Non-pigmented ciliary epithelial cell (primary cell): ENCODE results near the gene ACTRT2.

Experiments used
- DNase-seq: peaks from one replicate; pipeline ENCODE4 v3.0.0-alpha.2; 2010; ENCODE audit warnings: low read depth

ACTRT2 gene

DNA sequence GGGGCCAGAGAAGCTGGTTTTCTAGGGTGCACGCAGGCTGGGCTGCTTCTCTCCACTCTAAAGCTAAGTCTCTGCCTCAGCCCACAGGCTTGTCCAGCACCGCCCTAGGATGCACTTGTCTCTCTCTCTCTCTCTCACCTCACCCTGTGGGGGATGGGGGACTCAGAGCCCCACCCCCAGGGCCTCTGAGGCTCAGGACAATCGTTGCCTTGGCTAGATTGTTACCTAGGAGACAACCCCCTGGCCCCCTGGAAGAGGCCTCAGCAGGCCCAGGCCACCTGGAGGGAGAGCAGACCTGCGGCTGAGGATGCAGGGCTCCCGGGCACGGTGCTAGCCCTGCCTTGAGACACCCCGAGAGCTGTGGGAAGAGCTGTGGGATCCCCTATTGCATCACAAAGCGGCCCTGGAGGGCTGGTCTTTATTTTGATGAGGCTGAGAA lies at the start of gene ACTRT2:
Gene ACTRT2 (plus strand): TSS at position 235 of the 439 bp plus-strand sequence. CDS start 220 bp downstream, outside the sequence.
- DNase-seq = no peak

DNA sequence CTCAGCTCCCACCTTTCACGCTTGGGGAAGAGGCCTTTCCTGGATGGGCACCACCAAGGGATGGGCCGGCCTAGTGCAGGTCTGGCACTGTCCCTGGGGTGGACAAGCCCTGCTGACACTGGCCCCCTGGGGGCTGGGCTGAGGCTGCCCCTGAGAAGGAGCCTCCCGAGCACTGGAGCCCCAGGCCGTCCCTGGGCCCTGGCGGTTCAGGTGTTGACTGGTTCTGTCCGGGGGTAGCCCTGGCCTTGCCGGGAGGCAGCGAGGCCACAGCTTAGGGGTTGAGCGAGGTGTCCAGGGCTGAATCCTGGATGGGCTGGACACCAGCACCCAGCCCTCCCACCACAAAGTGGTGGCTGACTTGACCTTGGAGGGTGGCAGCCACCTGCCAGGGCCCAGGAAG lies 49.7 kb upstream of the ACTRT2 start:
- no peak for DNase-seq

DNA sequence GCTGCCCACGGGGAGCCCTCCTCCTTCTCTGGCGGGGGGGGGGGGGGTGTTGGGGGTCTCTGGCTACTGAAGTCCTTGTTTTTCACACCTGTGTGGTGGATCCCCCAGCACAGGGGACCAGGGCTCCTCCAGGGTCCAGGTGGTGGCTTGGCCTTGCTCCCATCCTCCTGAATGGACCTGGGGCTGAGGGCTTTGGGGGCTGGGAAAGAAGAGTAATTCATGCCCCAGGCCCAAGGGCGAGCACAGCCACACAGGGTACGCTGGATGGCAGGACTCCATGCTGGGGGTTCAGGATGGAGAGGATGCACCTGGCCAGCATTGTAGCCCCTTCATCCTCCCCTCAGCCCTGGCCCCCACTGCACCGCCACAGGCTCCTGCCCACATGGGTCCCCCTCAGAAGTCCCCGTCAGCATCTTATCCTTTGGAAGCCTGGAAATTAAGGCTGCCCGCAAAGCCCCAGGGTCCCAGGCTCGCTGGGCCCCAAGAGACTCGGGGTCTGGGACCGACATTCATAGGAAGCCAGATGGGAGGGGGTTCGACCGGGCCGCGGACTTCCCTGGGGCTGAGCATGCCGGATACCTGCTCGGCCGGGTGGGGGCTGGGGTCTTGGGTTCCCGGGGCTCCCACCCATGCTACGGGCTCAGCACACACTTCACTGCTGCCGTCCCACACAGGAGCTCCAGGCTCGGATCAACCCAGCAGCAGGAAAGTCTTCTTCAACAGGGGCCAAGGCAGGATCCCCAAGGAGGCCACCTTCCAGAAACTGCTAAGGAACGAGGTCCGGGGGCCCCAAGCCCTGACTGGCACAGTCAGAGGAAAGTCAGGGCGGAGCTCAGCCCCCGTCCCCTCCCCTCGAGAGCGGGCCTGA lies 49.0 kb upstream of the ACTRT2 start:
- DNase-seq = no peak

DNA sequence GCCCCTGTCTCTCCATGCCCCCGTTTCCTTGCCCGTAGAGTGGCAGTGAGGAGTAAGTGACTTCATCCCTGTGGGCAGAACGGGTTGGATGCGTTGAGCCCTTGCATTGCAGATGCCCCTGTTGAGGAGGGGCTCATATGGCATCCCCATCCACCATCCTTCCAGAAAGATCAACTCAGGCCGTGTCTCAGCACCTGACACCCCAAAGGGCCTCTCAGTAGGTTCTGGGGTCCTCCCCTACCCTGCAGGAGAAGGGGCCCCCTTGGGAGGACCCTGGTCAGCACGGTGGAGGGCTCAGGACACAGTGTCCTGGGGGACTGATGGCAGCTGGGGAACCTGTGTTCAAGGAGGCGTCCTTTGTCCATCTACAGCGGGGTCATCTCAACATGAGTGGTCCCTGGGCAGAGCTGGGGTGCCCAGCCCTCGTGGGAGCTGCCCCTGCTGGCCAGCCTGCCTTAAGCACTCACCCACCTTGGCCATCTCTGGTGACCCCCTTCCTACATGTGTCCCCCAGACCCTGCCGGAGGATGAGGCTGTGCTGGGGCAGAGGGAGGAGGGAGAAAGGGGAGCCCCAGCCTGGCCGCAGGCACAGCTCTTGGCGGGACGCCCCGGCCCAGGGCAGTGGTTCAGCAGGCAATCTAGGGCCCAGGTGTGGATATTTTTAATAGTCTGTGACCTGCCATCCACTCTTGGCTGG lies 48.2 kb upstream of the ACTRT2 start:
- DNase-seq = no peak

DNA sequence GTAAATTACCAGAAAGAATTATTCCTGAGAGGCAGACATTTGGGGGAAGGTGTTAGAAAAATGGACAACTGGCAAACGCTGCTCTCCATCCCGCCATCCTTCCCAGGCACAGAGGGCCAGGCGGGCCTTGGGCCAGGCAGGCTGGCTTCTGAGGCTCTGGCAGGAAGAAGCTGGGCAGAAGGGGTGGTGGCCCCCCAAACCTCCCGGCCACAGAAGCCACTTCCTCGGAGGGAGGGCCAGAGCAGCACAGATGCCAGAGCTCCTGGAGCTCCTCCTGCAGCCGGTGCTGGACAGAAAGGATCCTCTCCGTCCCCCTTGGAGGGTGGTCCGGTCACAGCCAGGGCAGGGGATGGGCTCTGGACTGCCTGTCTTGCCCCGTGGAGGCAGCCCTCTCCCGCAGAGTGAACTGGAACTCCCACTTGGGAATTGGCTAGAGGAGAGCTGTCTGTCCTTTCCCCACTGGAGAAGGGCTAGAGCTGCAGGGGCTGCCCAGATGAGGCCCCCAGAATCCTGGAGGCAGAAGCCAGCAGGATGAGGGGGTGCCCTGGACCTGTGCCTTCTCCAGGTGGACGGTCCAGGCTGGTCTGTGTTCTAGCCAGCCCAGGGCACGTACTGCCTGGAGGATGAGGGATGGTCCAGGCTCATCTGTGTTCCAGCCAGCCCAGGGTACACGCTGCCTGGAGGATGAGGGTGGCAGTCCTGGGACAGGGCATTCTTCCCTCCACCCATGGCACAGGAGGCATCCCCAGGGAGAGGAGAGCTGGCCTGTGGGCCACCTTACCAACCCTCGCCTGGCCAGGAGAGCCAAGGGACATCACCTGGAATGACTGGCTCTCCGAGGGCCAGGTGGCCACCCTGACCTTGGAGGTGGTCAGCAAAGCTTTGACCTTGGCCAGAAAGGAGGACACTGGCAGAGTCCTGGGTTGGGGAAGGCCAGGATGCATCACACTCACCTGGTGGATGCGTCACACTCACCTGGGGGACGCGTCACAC lies 47.4 kb upstream of the ACTRT2 start:
- no peak for DNase-seq

DNA sequence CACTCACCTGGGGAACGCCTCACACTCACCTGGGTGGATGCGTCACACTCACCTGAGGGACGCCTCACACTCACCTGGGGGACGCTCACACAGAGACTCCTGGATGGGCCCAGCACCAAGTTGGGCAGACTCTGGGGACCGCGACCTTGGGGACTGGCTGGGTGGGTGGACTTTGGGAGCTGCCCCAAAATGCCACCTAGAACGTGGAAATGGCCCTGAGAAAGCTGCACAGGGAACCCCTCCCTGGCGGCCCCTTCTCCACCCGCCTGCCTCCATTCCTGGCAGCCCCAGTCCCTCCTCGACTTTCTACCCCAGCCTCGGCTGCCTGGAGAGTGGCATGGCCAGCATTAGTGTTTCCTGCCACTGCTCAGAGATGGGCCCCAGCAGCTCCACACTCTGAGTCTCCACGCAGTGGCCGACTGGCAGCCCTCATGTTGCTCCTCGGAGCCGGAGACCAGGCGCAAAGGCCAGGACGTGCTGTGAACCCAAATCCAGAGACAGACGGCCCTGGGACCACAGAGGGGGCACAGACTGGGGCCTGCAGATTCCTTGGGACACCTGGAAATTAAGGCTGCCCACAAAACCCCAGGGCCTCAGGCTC lies 46.5 kb upstream of the ACTRT2 start:
- DNase-seq = no peak

DNA sequence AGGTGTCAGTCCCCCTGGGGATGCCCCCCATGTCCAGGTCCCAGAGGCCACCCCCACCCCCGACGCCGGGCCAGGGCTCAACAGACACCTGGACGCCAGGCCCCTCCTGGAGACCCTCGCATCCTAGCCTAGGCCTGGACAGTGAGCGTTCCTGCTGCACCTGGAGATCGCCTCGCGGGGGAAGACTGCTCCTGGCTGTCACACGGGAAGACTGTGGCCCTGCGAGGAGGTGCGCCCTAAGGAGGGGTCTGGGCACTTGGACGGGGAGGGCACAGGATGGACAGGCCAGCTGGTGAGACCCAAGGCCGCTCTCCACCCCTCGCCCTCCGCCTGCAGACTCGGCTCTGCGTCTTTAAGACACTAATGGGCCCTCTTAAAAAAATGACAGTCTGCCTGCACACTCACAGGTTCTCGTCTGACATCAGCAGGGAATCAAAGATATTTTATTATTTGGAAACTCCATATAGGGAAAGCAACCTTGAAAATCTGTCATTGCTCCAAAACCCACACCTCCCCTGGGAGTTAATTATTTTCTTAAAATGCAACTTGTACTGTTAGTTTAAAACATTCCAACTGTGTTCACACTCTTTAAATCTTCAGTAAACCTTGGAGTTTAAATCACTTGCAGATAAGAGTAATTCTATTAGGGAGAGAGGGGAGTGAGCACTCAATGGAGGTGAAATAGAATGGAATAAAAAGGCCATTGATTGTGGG lies 45.6 kb upstream of the ACTRT2 start:
- no peak for DNase-seq

DNA sequence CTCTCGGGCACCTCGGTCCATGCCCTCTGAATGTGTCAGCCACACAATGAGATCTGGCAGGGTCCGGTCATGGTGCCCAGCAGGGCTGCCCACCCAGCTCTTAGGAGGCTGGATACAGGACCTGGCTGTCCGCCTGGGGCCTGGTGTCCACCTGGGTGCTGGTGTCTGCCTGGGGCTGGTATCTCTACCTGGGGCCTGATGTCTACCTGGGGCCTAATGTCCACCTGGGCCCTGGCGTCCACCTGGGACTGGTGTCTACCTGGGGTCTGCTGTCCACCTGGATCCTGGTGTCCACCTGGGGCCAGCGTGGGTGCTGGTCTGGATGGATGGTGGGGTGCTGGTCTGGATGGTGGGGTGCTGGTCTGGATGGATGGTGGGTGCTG lies 45.1 kb upstream of the ACTRT2 start:
- no peak for DNase-seq

DNA sequence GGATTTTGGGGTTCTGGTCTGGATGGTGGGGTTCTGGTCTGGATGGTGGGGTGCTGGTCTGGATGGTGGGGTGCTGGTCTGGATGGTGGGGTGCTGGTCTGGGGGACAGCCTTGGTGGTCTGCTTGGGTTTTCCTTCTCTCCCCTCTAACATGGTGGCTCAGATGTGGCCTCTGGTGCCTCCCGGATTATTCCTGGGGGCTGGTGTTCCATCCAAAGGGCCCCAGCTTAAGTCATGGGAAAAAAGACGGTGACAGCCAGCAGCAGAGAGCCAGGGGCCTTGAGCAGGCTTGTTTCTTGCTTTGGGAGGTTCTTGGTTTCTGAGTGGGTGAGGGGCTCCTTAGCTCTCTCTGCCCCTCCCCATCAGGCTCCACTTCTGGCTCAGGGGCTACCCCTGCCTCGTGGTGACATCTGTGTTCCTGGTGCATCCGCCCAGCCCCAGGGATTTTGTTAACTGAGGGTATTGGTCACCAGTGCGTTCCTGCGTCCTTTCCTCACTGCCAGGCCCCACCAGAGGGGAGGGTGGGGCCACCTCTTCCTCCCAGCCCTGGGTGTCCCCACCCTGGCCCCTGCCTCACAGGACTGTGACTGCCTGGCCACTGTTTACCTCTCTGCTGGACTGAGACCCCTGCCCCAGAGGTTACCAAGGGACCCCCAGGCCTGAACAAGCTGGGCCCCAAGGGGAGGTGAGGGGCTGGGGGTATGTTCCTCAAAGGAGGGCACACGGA lies 43.2 kb upstream of the ACTRT2 start:
- DNase-seq = no peak

DNA sequence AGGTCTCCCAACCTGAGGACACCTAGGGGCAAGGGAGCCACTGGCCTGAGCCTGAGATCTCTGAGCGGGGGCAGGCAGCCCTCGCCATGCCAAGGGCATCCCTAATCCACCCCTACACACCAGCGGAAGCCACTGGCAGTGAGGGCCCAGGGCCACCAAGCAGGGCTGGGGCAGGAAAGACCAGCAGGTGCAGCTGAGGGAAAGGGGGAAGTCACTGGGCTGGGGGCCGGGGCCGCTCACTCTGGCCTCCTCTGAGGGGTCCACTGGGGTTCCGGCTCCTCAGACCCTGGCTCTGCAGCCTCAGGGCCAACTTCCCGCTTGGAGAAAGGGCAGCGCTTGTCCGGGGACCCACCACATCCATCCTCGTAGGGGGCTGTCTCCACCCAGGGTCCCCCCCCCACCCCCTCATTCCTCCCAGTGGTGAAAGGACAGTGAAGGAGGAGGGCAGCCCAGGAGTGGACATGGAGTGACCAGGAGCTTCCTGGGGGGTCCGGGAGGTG lies 42.5 kb upstream of the ACTRT2 start:
- no peak for DNase-seq

DNA sequence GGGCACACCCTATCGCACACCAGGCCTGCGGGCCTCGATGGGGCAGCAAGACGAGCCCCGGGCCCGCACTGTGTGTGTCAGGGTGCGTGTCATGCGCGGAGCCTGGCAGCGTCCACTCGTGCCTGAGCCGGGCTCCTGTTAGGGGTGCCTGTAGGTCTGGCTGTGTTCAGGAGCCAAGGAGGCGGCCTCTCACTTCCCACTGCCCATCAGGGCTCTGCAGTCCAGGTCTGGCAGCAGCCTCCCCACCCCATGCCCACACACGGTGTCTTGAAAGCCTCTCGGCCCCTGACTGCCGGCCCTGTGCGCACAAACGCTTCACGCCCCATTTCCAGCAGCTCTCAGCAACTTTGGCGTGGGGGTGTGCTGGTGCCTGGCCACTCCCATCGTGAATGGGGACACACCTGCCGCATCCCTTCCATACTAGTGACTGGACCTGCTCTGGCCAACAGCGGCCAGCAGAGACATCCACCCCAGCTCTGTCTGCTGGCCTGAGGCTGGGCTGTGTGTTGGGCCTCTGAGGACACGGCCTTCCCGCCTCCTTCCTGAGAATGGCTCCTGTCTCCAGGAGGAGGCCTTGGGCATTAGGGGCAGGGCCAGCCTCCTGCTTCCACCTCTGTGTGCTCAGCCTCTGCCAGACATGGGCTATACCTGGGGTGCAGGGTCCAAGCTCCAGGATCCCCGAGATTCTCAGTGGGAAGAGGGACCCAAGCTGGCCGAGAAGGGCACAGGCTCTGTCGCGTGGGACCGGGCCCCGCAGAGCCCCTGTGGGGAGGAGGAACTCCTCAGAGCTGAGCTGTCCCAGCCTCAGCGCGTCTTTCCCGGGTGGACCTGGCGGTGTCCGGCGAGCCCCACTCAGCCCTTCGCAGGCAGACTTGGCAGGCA lies 41.8 kb upstream of the ACTRT2 start:
- no peak for DNase-seq

DNA sequence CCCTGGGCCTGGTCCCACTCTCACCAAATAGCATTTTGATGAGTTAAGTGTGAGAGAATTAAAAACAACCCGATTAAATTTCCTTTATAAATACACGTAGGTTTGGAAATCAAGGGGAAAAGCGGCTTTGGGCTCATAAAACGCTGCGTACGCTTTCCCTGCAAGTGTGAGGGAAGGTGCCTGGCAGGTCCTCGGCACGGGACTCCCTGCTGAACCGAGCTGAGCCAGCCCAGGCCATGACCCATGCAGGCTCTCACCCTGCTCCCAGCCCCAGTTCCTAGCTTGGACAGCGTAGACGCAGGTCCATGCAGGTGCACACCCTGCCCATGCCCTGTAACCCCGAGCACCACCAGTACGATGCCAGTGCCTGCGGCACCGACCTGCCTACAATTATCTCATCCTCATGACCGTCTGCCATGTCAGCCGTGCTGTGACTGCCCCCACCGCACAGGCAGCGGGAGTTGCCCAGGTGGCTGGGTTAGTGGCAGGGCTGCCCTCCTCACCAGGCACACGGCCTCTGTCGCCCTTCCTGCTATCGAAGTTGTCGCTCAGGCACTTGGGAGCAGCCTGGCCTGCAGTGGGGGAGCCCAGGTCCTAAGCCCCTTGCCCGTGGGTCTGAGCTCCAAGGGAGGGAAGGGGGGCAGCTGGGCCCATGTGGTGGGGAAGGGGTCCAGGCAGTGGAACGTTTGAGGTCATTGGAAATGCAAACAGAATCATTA lies 41.0 kb upstream of the ACTRT2 start:
- DNase-seq = no peak

DNA sequence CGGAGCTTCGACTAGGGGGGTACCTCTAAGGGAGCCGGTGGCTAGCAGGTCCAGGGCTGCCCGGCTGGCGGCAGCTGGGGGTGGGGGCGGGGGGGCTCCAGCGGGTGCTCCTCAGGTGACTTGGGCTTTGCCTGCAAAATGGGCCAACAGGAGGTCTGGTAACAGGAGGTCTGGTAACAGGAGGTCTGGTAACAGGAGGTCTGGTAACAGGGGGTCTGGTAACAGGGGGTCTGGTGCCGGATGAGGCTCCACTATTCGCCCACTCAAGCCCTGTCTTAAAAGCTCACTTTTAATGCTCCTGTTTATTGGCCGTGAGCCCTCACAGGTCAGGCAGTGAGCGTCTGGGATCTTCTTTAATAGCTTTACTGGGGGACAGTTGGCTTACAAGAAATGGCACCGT lies 40.4 kb upstream of the ACTRT2 start:
- no peak for DNase-seq

DNA sequence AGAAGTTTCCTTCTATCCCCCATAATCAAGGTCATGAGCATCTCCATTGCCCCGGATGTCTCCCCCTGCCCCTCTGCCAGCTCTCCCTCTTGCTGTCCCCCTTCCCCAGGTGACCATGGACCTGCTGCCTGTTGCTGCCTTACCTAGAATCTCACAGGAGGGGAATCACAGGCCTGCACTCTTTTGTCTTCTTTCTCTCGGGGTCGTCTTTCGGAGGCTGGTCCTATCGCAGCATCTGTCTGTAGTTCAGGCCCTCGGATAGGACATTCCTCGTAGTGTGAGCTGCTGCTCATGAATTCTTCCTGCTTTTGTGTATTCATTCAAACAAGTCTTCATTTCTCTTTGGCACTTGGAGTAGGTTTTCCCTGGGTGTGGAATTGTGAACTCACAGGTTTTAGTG lies 39.9 kb upstream of the ACTRT2 start:
- no peak for DNase-seq

DNA sequence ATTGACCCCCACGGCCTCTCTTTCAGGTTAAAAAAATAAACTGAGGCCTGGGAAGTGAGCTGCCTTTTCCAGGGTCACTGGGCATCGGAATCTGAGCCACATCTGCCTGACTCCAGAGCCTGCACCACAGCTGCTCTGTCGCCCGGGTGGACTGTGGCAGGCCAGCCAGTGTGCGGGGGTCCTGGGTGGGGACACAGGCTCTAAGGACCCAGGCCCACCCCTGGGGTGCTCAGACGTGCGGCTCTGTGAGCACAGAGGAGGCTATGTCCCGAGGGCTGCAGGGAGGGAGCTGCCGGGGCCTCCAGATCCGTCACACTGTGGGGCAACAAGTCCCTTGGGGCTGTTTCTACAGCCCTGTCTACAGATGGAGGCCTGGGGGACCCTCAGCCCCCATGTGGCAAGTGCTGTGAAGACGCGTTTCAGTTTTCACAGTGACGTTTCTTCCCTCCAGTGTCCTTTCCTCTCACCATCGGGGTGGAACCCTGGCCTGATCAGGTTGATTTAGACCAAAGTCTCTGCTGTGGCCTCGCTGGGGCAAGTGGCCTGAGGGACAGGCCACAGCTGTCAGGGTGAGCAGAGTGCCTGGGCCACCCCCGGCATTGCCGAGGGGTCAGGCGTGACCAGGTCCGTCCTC lies 39.2 kb upstream of the ACTRT2 start:
- DNase-seq = no peak

DNA sequence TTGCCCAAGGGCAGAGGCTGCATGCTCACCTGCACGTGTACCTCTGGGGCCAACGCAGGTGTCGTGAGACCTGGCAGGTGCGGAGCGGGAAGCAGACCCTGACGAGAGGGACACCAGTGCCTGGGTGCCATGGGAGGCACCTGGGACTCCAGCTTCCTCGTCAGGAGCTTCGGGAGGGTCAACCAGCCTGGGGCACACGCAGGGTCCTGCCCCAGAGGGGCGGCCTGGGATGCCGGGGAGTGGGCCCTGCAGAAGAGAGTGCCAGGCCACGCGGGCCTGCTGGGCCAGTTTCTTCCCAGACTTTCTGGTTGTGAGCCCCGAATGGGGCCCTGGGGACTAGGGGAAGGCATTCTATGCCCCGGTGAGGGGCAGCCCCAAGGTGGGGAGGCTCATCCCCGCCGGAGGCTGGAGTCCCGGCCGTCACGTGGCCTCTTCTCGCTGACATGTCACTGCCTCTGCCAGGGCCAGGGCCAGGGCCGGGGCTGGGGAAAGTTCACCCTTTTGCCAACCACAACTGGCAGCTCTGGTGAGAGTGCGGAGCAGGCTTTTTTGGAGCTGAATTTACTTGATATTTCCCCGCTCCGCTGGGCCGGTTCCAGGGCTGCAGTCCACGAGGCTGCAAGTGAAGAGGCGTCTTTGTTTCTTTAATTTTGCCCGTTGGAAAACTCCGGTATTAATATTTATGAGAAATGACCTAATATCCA lies 38.5 kb upstream of the ACTRT2 start:
- DNase-seq = no peak

DNA sequence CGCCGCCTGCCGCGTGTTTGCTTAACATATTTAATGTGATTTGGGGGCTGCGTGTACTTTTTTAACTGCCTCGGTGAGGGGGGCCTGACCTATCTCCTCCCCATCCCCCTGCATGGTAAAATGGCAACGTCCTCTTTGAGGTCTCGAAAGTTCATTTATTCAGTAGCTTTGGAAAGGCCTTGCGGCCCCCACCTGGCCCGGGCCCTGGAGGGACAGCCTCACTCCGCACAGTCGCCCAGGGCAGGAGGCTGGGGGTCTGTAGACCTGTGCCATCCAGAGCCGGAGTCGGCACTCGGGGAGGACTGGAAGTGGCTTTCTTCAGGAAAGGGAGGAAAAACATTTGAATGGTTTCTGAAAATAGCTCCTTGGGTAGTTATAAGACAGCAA lies 38.0 kb upstream of the ACTRT2 start:
- DNase-seq = no peak
